ENCODE results near the gene GALK2. TPM values are rescaled to one million over a fixed set of nuclear protein-coding genes. Genes with fewer than 3 reads are reported as not detected.

Gene GALK2
- total RNA-seq, 2 experiments from 2014 or later = 27.9 to 31.5 TPM

DNA sequence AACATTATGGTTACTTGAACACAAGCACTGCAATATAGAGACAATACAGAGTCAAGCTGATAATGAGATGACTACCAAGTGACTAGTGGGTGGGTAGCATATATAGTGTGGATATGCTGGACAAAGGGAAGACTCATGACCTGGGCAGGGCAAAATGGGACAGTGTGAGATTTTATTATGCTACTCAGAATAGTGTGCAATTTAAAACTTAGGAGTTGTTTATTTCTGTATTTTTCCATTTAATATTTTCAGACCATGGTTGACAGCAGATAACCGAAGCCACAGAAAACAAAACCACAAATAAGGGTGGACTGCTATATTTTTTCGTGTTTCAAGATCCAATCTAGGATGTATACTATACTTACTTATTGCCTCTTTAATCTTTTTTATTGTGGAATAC, 19.6 kb downstream of the GALK2 start:
- Histone ChIP-seq H2AFZ (ENCODE audit: low read length) (no peak overlapping the region), H3K9me2 (ENCODE audit: insufficient read depth, low read length) (no peaks in the 10 kb centered on the region), H3K36me3 (ENCODE audit: insufficient read depth, low read length) (no peaks in the 10 kb centered on the region), H3K27ac (ENCODE audit: low read depth, low read length, poor library complexity, severe bottlenecking) (no peak overlapping the region), H3K4me3 (ENCODE audit: low read depth, low read length, poor library complexity, severe bottlenecking) (no peak overlapping the region), H4K20me1 (ENCODE audit: insufficient read depth, low read length) (no peaks in the 10 kb centered on the region), H3K4me1 (ENCODE audit: insufficient read depth, low read length, poor library complexity, severe bottlenecking) (no peaks in the 10 kb centered on the region), H3K79me2 (ENCODE audit: insufficient read depth, low read depth, low read length) (no peaks in the 10 kb centered on the region), H3K4me2 (ENCODE audit: low read length) (no peak overlapping the region), H3K9me3 (ENCODE audit: low read length) (no peaks in the 10 kb centered on the region)
- TF ChIP-seq EZH2phosphoT487 (IDR thresholded peaks at IDR 0.05; ENCODE audit: borderline replicate concordance, low read depth, low read length) = no peak
- TF ChIP-seq, protein P1, sequence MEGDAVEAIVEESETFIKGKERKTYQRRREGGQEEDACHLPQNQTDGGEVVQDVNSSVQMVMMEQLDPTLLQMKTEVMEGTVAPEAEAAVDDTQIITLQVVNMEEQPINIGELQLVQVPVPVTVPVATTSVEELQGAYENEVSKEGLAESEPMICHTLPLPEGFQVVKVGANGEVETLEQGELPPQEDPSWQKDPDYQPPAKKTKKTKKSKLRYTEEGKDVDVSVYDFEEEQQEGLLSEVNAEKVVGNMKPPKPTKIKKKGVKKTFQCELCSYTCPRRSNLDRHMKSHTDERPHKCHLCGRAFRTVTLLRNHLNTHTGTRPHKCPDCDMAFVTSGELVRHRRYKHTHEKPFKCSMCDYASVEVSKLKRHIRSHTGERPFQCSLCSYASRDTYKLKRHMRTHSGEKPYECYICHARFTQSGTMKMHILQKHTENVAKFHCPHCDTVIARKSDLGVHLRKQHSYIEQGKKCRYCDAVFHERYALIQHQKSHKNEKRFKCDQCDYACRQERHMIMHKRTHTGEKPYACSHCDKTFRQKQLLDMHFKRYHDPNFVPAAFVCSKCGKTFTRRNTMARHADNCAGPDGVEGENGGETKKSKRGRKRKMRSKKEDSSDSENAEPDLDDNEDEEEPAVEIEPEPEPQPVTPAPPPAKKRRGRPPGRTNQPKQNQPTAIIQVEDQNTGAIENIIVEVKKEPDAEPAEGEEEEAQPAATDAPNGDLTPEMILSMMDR (conservative IDR thresholded peaks at IDR 0.05; ENCODE audit: low read length) = no peak
- no TSS peak for BruUV-seq (replicated peaks)
- DNase-seq (ENCODE audit: low spot score) = no peak
- intact Hi-C loops (cut with micrococcal nuclease; ENCODE audit: unreplicated experiment) = no loop called here
- ChIA-PET POLR2A (interaction anchor here (0.6 kb wide), 1 partner anchor 20 kb away, joined by 3 read pairs; the partner anchor contains the start of gene GALK2), CTCF (ENCODE audit: unreplicated experiment) (no interaction called here)

DNA sequence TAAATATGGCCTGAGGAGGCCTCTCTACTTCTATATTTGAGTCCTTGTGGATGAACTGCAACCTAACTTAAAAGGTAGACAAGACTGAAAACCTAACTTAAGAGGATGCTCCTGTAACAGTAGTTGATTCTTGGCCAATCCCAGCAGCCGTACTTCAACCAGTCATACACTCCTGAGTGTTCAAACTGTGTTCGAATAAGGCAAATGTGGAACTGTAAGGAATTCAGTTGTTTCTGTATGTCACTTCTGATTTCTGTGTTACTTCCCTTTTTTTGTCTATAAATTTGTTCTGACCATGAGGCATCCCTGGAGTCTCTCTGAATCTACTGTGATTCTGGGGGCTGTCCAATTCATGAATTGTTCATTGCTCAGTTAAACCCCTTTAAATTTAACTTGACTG, 20.5 kb downstream of the GALK2 start:
- TF ChIP-seq, protein P1 (conservative IDR thresholded peaks at IDR 0.05; ENCODE audit: low read length) = no peak
- TF ChIP-seq EZH2phosphoT487 (IDR thresholded peaks at IDR 0.05; ENCODE audit: borderline replicate concordance, low read depth, low read length) = no peak
- Histone ChIP-seq H3K27ac (ENCODE audit: low read depth, low read length, poor library complexity, severe bottlenecking) (no peak overlapping the region), H3K4me1 (ENCODE audit: insufficient read depth, low read length, poor library complexity, severe bottlenecking) (no peaks in the 10 kb centered on the region), H4K20me1 (ENCODE audit: insufficient read depth, low read length) (no peaks in the 10 kb centered on the region), H3K4me2 (ENCODE audit: low read length) (no peak overlapping the region), H3K9me2 (ENCODE audit: insufficient read depth, low read length) (no peaks in the 10 kb centered on the region), H3K79me2 (ENCODE audit: insufficient read depth, low read depth, low read length) (no peaks in the 10 kb centered on the region), H2AFZ (ENCODE audit: low read length) (no peak overlapping the region), H3K9me3 (ENCODE audit: low read length) (no peaks in the 10 kb centered on the region), H3K36me3 (ENCODE audit: insufficient read depth, low read length) (no peaks in the 10 kb centered on the region), H3K4me3 (ENCODE audit: low read depth, low read length, poor library complexity, severe bottlenecking) (no peak overlapping the region)
- ChIA-PET POLR2A (no interaction called here), CTCF (ENCODE audit: unreplicated experiment) (no interaction called here)
- no TSS peak for BruUV-seq (replicated peaks)
- intact Hi-C loops (cut with micrococcal nuclease; ENCODE audit: unreplicated experiment) = no loop called here
- no peak for DNase-seq (ENCODE audit: low spot score)

DNA sequence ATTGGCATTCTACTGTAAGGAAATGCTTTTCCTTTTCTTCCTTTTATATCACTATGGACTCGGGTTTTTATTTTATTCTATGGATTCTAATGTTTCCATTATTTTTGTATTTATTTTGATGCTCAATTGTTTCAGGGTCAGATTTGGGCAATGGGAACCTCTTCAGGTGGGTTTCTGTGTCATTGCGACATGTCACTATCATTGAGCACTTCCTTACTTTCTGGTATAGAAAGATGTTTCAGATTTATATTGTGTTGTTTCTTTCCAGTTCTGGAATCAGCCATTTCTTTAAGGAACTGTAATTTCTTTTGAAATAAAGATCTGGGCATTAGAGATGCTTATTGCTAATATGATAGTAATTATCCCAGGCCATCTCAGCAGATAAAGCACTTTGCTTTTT, 21.8 kb downstream of the GALK2 start:
- Histone ChIP-seq H3K9me3 (ENCODE audit: low read length) (no peaks in the 10 kb centered on the region), H3K9me2 (ENCODE audit: insufficient read depth, low read length) (no peaks in the 10 kb centered on the region), H3K4me2 (ENCODE audit: low read length) (no peak overlapping the region), H4K20me1 (ENCODE audit: insufficient read depth, low read length) (no peaks in the 10 kb centered on the region), H2AFZ (ENCODE audit: low read length) (no peak overlapping the region), H3K27ac (ENCODE audit: low read depth, low read length, poor library complexity, severe bottlenecking) (no peak overlapping the region), H3K36me3 (ENCODE audit: insufficient read depth, low read length) (no peaks in the 10 kb centered on the region), H3K4me3 (ENCODE audit: low read depth, low read length, poor library complexity, severe bottlenecking) (no peak overlapping the region), H3K4me1 (ENCODE audit: insufficient read depth, low read length, poor library complexity, severe bottlenecking) (no peaks in the 10 kb centered on the region), H3K79me2 (ENCODE audit: insufficient read depth, low read depth, low read length) (no peaks in the 10 kb centered on the region)
- DNase-seq (ENCODE audit: low spot score) = no peak
- no TSS peak for BruUV-seq (replicated peaks)
- TF ChIP-seq, protein P1 (conservative IDR thresholded peaks at IDR 0.05; ENCODE audit: low read length) = no peak
- no peak for TF ChIP-seq EZH2phosphoT487 (IDR thresholded peaks at IDR 0.05; ENCODE audit: borderline replicate concordance, low read depth, low read length)
- intact Hi-C loops (cut with micrococcal nuclease; ENCODE audit: unreplicated experiment) = no loop called here
- POLR2A ChIA-PET = no interaction called here
- CTCF ChIA-PET (ENCODE audit: unreplicated experiment) = no interaction called here

All from OCI-LY7 (cell line).